Sigmoid colon (tissue), 7 donors: ENCODE measurements around the gene ABCC4. TPM values are rescaled to one million over a fixed set of nuclear protein-coding genes. Genes with fewer than 3 reads are reported as not detected.

ENCODE experiments used
- DNase-seq: peaks from one replicate; pipeline ENCODE4 v3.0.0-alpha.2; 2019
- H3K27ac ChIP-seq, 4 donors: fragments of 200-600 bp; sonication (generic); one replicate each; pipeline ENCODE4 v1.5.1; 2016 to 2019; ENCODE audit warnings: mild to moderate bottlenecking in 1 of 4
- H3K27me3 ChIP-seq, 3 donors: fragments of 200-600 bp; sonication (generic); one replicate each; pipeline ENCODE4 v1.5.1; 2019; ENCODE audit warnings: mild to moderate bottlenecking in 1 of 3
- H3K36me3 ChIP-seq, 4 donors: fragments of 200-600 bp; sonication (generic); one replicate each; pipeline ENCODE4 v1.5.1; 2016 to 2019
- H3K4me1 ChIP-seq, 4 donors: fragments of 200-600 bp; sonication (generic); one replicate each; pipeline ENCODE4 v1.5.1; 2017 to 2019
- H3K4me3 ChIP-seq, 4 donors: fragments of 200-600 bp; sonication (generic); one replicate each; pipeline ENCODE4 v1.5.1; 2017 to 2019; ENCODE audit warnings: mild to moderate bottlenecking in 2 of 4, moderate library complexity in 1 of 4
- H3K9me3 ChIP-seq, 4 donors: fragments of 200-600 bp in 3 of 4; sonication (generic) in 3 of 4; one replicate each; pipeline versions ENCODE4 v1.5.1 to v1.6.1; 2013 to 2019
- CTCF ChIP-seq, 4 experiments: fragments of 450-650 bp in 3 of 4; fragments of 200-600 bp in 1 of 4; IDR thresholded peaks; one replicate each; pipeline ENCODE4 v1.5.1; 2016 to 2019; ENCODE audit warnings: antibody characterized with exemption in 4 of 4, mild to moderate bottlenecking in 3 of 4, moderate library complexity in 2 of 4
- EP300 ChIP-seq, 4 donors: sonication (generic); formaldehyde crosslinking; IDR thresholded peaks; one replicate each; pipeline ENCODE4 v1.6.1; 2017; ENCODE audit warnings: antibody characterized with exemption in 4 of 4
- POLR2A ChIP-seq, 2 donors: fragments of 450-650 bp; IDR thresholded peaks; one replicate each; pipeline ENCODE4 v1.6.1; 2016; ENCODE audit warnings: antibody characterized with exemption in 2 of 2, mild to moderate bottlenecking in 2 of 2, moderate library complexity in 2 of 2
- POLR2AphosphoS5 ChIP-seq, 4 donors: sonication (generic); formaldehyde crosslinking; IDR thresholded peaks; one replicate each; pipeline ENCODE4 v1.6.1; 2017; ENCODE audit warnings: antibody characterized with exemption in 4 of 4
- WGBS, 2 donors: extraction: QIAGEN DNeasy Blood & Tissue Kit; methylation state at CpG; one replicate each; pipeline ENCODE4 v1.1.7; 2013; 5-methylcytosine and 5-hydroxymethylcytosine counted together
- intact Hi-C: fragments of 100-400 bp; cut with DNase I; formaldehyde crosslinking; loops from one replicate; pipeline ENCODE4 v1.15.1; 2023
- polyA plus RNA-seq, 3 donors: library from polyadenylated mRNA; stranded (reverse); fragments of 200-250 nt; gene quantifications; one replicate each; pipeline ENCODE4 v1.2.3, GENCODE V29; 2013
- total RNA-seq, 4 donors: library from RNA; depleted of rRNA; stranded (reverse); fragments of >200 nt; gene quantifications; one replicate each; pipeline ENCODE4 v1.1.0, GENCODE V29; 2016
- donor health status: healthy with polysubstance abuse.
- donor health status: Bipolar disorder and iron deficiency.
- donor health status: healthy.

Gene ABCC4
- total and polyA plus RNA-seq, 7 donors = 1.2 to 56.3 (median 24.3) TPM

GRCh38 chr13:95289020-95289444 is 12.2 kb downstream of the ABCC4 start:
- no peak for DNase-seq
- intact Hi-C loops = no loop called here
- Histone ChIP-seq H3K27ac (no peak overlapping the region), H3K9me3 (no peaks in the 10 kb centered on the region), H3K36me3 (no peaks in the 10 kb centered on the region), H3K4me3 (no peak overlapping the region), H3K4me1 (peaks cover 0 to 13% (median 6%) of the 10 kb centered on the region in 4 donors), H3K27me3 (no peaks in the 10 kb centered on the region)
- 10 to 51% methylated on average over 4 of the region's 4 CpGs for WGBS, 2 donors
- no peak for TF ChIP-seq EP300 (IDR thresholded peaks at IDR 0.05)
- TF ChIP-seq POLR2AphosphoS5 (IDR thresholded peaks at IDR 0.05) = no peak
- no peak for TF ChIP-seq POLR2A (IDR thresholded peaks at IDR 0.05)
- no peak for TF ChIP-seq CTCF (IDR thresholded peaks at IDR 0.05)

GRCh38 chr13:95284436-95284835 is 16.8 kb downstream of the ABCC4 start:
- intact Hi-C loops = no loop called here
- no peaks in the 10 kb centered on the region for H3K36me3 ChIP-seq
- 84 to 94% methylated on average over 4 of the region's 4 CpGs for WGBS, 2 donors

GRCh38 chr13:95279016-95279415 is 22.2 kb downstream of the ABCC4 start:
- peaks cover 0 to 45% (median 33%) of the 10 kb centered on the region in 4 donors for H3K4me1 ChIP-seq
- TF ChIP-seq EP300 (IDR thresholded peaks at IDR 0.05) (no peak), POLR2A (IDR thresholded peaks at IDR 0.05) (no peak), POLR2AphosphoS5 (IDR thresholded peaks at IDR 0.05) (no peak), CTCF (IDR thresholded peaks at IDR 0.05) (no peak)
- intact Hi-C loops = no loop called here
- H3K9me3 ChIP-seq = no peaks in the 10 kb centered on the region
- DNase-seq = no peak
- 92 to 96% methylated on average over 3 of the region's 3 CpGs for WGBS, 2 donors
- no peaks in the 10 kb centered on the region for H3K36me3 ChIP-seq
- no peak overlapping the region for H3K4me3 ChIP-seq
- no peak overlapping the region for H3K27ac ChIP-seq
- no peaks in the 10 kb centered on the region for H3K27me3 ChIP-seq

More at GRCh38 chr13:95284436-95284835, 16.8 kb downstream of the ABCC4 start:
- Histone ChIP-seq H3K9me3 (no peaks in the 10 kb centered on the region), H3K27me3 (no peaks in the 10 kb centered on the region), H3K27ac (no peak overlapping the region), H3K4me1 (peaks cover 0 to 34% (median 18%) of the 10 kb centered on the region in 4 donors), H3K4me3 (no peak overlapping the region)
- TF ChIP-seq CTCF (IDR thresholded peaks at IDR 0.05) = no peak
- TF ChIP-seq POLR2AphosphoS5 (IDR thresholded peaks at IDR 0.05) = no peak
- TF ChIP-seq POLR2A (IDR thresholded peaks at IDR 0.05) = no peak
- no peak for TF ChIP-seq EP300 (IDR thresholded peaks at IDR 0.05)
- DNase-seq = no peak

- intact Hi-C loops = no loop called here
- TF ChIP-seq POLR2AphosphoS5 (IDR thresholded peaks at IDR 0.05) = no peak
- TF ChIP-seq EP300 (IDR thresholded peaks at IDR 0.05) = no peak
- TF ChIP-seq POLR2A (IDR thresholded peaks at IDR 0.05) = no peak
- TF ChIP-seq CTCF (IDR thresholded peaks at IDR 0.05) = no peak
- Histone ChIP-seq H3K27me3 (no peaks in the 10 kb centered on the region), H3K4me1 (peaks cover 0 to 60% (median 45%) of the 10 kb centered on the region in 4 donors), H3K36me3 (no peaks in the 10 kb centered on the region), H3K27ac (peak overlapping the region in 2 of 4 donors; percentile 35 to 80), H3K4me3 (no peak overlapping the region), H3K9me3 (no peaks in the 10 kb centered on the region)
- DNase-seq = peak; percentile 39
- 74 to 87% methylated on average over 4 of the region's 4 CpGs for WGBS, 2 donors
These were observed 25.2 kb downstream of the ABCC4 start for GRCh38 chr13:95276037-95276505.
